ENCODE measurements around the gene TMEM38B. TPM values are rescaled to one million over a fixed set of nuclear protein-coding genes. Genes with fewer than 3 reads are reported as not detected.
A peak's percentile ranks its signal among the peaks of the same experiment; 100 is the strongest.
"Not testable (repeated sequence)": the region's sequence is repeated elsewhere in the genome, so short reads cannot be mapped to it uniquely, and the experiment has no call there.

TMEM38B gene
- total RNA-seq, 8 experiments from 2014 or later = 2.8 to 20.8 (median 9.7) TPM

DNA sequence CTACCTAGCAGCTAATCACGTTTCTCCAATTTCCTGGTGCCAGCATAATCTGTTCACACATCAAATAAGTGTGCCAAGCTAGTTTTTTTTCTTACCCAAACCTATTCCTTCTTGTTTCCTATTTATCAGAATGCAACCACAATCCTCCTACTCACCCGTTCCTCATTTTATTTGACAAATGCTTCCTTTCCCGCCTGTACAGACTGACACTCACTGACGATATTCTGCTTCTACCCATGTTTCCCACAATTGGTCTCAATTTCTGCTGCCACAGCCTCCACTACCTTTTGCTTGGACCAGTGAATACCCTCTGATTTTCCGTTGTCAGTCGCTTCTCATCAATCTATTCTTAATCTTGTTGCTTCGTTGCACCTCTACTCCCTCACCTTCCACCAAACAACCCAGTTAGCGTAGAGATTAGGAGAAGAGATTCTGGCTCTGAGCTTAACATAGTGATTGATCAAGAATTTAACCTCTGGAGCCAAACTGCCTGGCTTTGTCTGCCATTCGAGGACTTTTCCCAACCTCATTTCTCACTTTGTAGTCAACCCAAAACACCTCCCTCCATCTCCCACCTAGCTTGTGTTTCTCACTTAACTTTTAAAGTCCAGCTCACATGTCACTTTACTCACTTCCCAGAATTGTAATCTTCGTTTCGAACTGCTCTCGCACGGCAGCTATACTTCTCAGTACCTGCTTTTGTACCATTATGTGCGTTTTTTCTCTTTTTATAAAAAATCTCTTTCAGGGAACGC, 729 bp upstream of the TMEM38B start:
- 0 to 37% (median 11%) methylated on average over 4 to 15 of the region's 15 CpGs for WGBS, 10 experiments
- Histone ChIP-seq H3K4me1 (replicated peaks in 1 of 2) (peaks cover 0 to 12% of the 10 kb centered on the region in 2 donors), H3K4me3 (peak overlapping the region; percentile 60 to 93 (median 71)), H3K27ac (peak overlapping the region in 1 of 2 donors; percentile 85)
- ATAC-seq (replicated peaks in 6 of 8) = peak in 2 of 8 experiments; percentile 1 to 3
- in situ Hi-C loops (cut with MboI; ENCODE audit: low pct_unique_long_range_greater_than_20kb in 2 of 9, low sequenced_read_pairs in 9 of 9, unreplicated experiment in 9 of 9) = no loop called here

DNA sequence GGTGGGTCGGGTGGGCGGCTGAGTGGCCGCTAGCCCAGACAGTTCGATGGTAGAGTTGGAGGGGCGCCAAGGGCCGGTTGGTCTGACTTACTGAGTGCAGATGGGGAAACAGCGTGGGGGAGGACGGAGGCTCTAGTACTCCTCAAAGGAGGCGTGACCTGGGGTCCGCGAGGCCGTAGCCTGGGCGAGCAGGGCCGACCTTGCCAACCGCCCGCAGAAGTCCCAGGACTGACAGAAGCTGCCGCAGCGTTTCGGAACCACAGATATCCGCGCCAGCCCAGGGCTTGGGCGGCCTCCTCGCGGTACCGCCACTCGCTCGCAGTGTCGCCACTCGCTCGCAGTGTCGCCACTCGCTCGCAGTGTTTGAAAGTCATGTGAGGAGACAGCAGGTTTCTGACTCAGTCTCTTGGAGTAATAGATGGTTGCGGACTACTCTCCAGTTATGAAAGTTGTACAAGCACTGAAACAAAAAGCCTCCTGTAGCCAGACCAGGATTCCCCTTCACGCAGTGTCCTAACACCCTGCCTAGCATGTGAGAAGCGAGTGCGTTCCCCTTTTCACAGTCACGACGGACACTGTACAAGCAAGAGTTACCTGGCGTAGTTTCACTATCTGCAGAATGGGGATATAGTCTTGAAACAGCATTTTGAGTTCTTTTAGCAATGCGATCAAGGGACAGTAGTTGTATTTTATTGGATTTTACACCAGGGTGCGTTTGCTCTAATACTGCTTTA, 674 bp downstream of the TMEM38B start:
- Histone ChIP-seq H3K27ac (peak overlapping the region in 1 of 2 donors; percentile 85), H3K4me1 (replicated peaks in 1 of 2) (peaks cover 0 to 16% of the 10 kb centered on the region in 2 donors), H3K4me3 (peak overlapping the region; percentile 60 to 93 (median 71))
- ATAC-seq (replicated peaks in 6 of 8) = peak; percentile 66 to 80 (median 74)
- WGBS, 10 experiments = 0 to 33% (median 0%) methylated on average over 1 to 20 of the region's 42 CpGs; no CpG with 5 or more reads in 2 of the 10 experiments
- in situ Hi-C loops (cut with MboI; ENCODE audit: low pct_unique_long_range_greater_than_20kb in 2 of 9, low sequenced_read_pairs in 9 of 9, unreplicated experiment in 9 of 9) = no loop called here

- Histone ChIP-seq H3K4me1 (replicated peaks in 1 of 2) (peaks cover 0 to 16% of the 10 kb centered on the region in 2 donors), H3K4me3 (peak overlapping the region in 2 of 5 donors; percentile 69 to 93), H3K27ac (no peak overlapping the region)
- WGBS, 10 experiments = 63 to 100% (median 95%) methylated on average over 2 to 11 of the region's 12 CpGs; no CpG with 5 or more reads in 1 of the 10 experiments
- in situ Hi-C loops (cut with MboI; ENCODE audit: low pct_unique_long_range_greater_than_20kb in 2 of 9, low sequenced_read_pairs in 9 of 9, unreplicated experiment in 9 of 9) = no loop called here
- no peak for ATAC-seq (replicated peaks in 6 of 8)
These were observed 2.0 kb downstream of the TMEM38B start for GRCh38 chr9:105696219-105696793.

DNA sequence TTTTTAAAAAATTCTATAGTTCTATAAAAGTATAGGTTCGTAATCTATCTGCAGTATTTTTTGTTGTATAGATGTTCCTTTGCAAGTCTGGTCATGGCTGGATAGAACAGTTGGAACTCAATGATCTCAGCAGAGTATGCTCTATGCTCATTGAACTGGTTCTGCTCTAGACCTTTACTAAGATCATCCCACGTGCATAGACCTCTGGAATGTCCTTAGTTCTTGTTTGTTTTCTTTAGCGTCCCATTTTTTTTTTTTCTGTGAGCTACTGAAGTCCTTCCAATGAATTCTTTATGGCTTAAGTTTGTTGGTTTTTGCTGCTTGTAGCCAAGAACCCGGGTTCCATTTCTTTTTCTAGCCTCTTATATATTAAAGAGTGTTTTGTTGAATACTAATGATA, 3.5 kb downstream of the TMEM38B start:
- H3K4me3 ChIP-seq = no peak overlapping the region
- peaks cover 0 to 16% of the 10 kb centered on the region in 2 donors for H3K4me1 ChIP-seq (replicated peaks in 1 of 2)
- ATAC-seq (replicated peaks in 6 of 8) = no peak
- 65 to 100% (median 81%) methylated on average over 1 to 4 of the region's 4 CpGs for WGBS, 10 experiments
- in situ Hi-C loops (cut with MboI; ENCODE audit: low pct_unique_long_range_greater_than_20kb in 2 of 9, low sequenced_read_pairs in 9 of 9, unreplicated experiment in 9 of 9) = no loop called here
- no peak overlapping the region for H3K27ac ChIP-seq

- Histone ChIP-seq H3K27ac (no peak overlapping the region), H3K4me3 (no peak overlapping the region), H3K4me1 (replicated peaks in 1 of 2) (peaks cover 0 to 14% of the 10 kb centered on the region in 2 donors)
- in situ Hi-C loops (cut with MboI; ENCODE audit: low pct_unique_long_range_greater_than_20kb in 2 of 9, low sequenced_read_pairs in 9 of 9, unreplicated experiment in 9 of 9) = no loop called here
- WGBS, 10 experiments = 50 to 100% (median 83%) methylated on average over 1 of the region's 1 CpG; no CpG with 5 or more reads in 1 of the 10 experiments
- ATAC-seq (replicated peaks in 6 of 8) = no peak
These were observed 4.1 kb downstream of the TMEM38B start for GRCh38 chr9:105698348-105698870.

- no peak overlapping the region for H3K4me3 ChIP-seq
- in situ Hi-C loops (cut with MboI; ENCODE audit: low pct_unique_long_range_greater_than_20kb in 2 of 9, low sequenced_read_pairs in 9 of 9, unreplicated experiment in 9 of 9) = loop anchor here in 1 of 9 experiments (25.0 kb wide), 1 partner anchor 88 kb away; no protein-coding TSS in a partner anchor
- ATAC-seq (replicated peaks in 6 of 8) = peak in 2 of 8 experiments; percentile 55 to 60
- H3K4me1 ChIP-seq (replicated peaks in 1 of 2) = peaks cover 0 to 9% of the 10 kb centered on the region in 2 donors
- no peak overlapping the region for H3K27ac ChIP-seq
- WGBS, 10 experiments = 10 to 89% (median 85%) methylated on average over 1 of the region's 1 CpG; no CpG with 5 or more reads in 4 of the 10 experiments
These were observed 6.3 kb downstream of the TMEM38B start for GRCh38 chr9:105700668-105701067.

DNA sequence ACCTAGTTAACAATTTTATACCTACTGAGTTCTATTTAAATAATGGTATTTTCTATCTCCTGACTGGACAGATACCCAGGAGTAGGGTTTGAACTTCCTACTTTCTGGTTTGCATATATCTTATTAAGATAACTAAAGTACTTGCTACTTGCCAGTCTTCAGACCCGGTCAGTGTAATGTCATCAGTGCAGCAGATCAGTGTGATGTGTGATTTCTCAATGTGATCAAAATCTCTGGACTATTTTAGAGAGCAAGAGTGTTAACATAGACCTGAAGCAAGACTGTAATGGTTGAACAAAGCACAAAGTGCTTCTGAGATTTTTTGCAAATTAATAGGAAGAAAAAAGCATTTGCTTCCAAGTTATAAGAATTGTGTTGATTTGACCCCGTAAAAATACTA, 6.8 kb downstream of the TMEM38B start:
- no peak for ATAC-seq (replicated peaks in 6 of 8)
- whole genome bisulfite sequencing, 10 experiments = 73 to 100% (median 89%) methylated on average over 1 to 2 of the region's 2 CpGs; no CpG with 5 or more reads in 2 of the 10 experiments
- Histone ChIP-seq H3K4me3 (no peak overlapping the region), H3K27ac (no peak overlapping the region), H3K4me1 (replicated peaks in 1 of 2) (peaks cover 0 to 9% of the 10 kb centered on the region in 2 donors)
- in situ Hi-C loops (cut with MboI; ENCODE audit: low pct_unique_long_range_greater_than_20kb in 2 of 9, low sequenced_read_pairs in 9 of 9, unreplicated experiment in 9 of 9) = loop anchor here in 1 of 9 experiments (25.0 kb wide), 1 partner anchor 89 kb away; no protein-coding TSS in a partner anchor

DNA sequence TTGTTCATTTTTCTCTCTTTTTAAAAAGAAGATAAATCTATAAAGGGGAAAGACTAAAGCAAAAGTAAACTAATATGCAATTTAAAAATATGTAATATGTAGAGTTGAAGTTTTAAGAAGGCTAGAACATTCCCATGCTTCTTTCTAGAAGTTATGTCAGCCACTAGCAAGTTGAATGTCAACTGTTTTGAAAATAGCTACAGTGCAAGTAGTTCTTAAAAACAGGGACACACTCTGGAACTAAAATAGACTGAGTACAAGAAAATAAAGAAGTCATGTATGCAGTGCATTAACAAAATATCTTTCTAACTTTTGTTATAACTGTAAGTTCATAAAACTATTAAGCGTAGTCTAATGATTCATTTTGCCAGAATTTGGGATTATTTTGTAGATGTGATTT, 7.9 kb downstream of the TMEM38B start:
- 56 to 100% (median 85%) methylated on average over 1 of the region's 1 CpG; no CpG with 5 or more reads in 2 of the 10 experiments for WGBS, 10 experiments
- ATAC-seq (replicated peaks in 6 of 8) = no peak
- in situ Hi-C loops (cut with MboI; ENCODE audit: low pct_unique_long_range_greater_than_20kb in 2 of 9, low sequenced_read_pairs in 9 of 9, unreplicated experiment in 9 of 9) = loop anchor here in 1 of 9 experiments (25.0 kb wide), 1 partner anchor 90 kb away; no protein-coding TSS in a partner anchor
- Histone ChIP-seq H3K4me3 (no peak overlapping the region), H3K27ac (no peak overlapping the region), H3K4me1 (replicated peaks in 1 of 2) (peaks cover 0 to 5% of the 10 kb centered on the region in 2 donors)

- not testable (repeated sequence) for H3K4me1 ChIP-seq (replicated peaks in 1 of 2); H3K27ac ChIP-seq; ATAC-seq (replicated peaks in 6 of 8); H3K4me3 ChIP-seq
- WGBS, 10 experiments = no CpG with 5 or more reads among the region's 4 CpGs
- in situ Hi-C loops (cut with MboI; ENCODE audit: low pct_unique_long_range_greater_than_20kb in 2 of 9, low sequenced_read_pairs in 9 of 9, unreplicated experiment in 9 of 9) = loop anchor here in 1 of 9 experiments (25.0 kb wide), 1 partner anchor 91 kb away; no protein-coding TSS in a partner anchor
These were observed 9.3 kb downstream of the TMEM38B start for GRCh38 chr9:105703638-105704037.

DNA sequence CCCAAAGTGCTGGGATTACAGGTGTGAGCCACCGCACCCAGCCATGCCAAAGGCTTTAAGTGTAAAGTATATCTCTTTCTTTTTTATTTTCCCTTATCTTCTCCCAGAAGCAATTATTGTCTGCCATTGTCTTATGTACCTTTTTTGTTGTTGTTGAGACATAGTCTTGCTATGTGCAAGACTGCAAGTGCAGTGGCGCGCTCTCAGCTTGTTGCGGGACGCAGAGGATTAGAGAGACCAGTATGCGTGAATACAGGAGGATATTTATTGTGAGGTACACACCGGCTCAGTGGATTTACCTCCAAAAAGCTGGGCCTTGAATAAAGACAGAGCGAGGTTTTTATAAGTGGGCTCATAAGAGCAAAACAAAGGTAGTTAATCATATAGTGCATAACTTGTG, 11.8 kb downstream of the TMEM38B start:
- no peaks in the 10 kb centered on the region for H3K4me1 ChIP-seq (replicated peaks in 1 of 2)
- in situ Hi-C loops (cut with MboI; ENCODE audit: low pct_unique_long_range_greater_than_20kb in 2 of 9, low sequenced_read_pairs in 9 of 9, unreplicated experiment in 9 of 9) = loop anchor here in 1 of 9 experiments (25.0 kb wide), 1 partner anchor 94 kb away; no protein-coding TSS in a partner anchor
- no peak for ATAC-seq (replicated peaks in 6 of 8)
- no peak overlapping the region for H3K4me3 ChIP-seq
- 83 to 100% (median 98%) methylated on average over 1 to 7 of the region's 8 CpGs; no CpG with 5 or more reads in 1 of the 10 experiments for WGBS, 10 experiments
- no peak overlapping the region for H3K27ac ChIP-seq

GRCh38 chr9:105708405-105708804, 14.1 kb downstream of the TMEM38B start:
- no peak overlapping the region for H3K27ac ChIP-seq
- 88 to 100% (median 93%) methylated on average over 2 to 3 of the region's 3 CpGs for WGBS, 10 experiments
- H3K4me3 ChIP-seq = no peak overlapping the region
- in situ Hi-C loops (cut with MboI; ENCODE audit: low pct_unique_long_range_greater_than_20kb in 2 of 9, low sequenced_read_pairs in 9 of 9, unreplicated experiment in 9 of 9) = loop anchor here in 1 of 9 experiments (25.0 kb wide), 1 partner anchor 96 kb away; no protein-coding TSS in a partner anchor
- ATAC-seq (replicated peaks in 6 of 8) = no peak
- no peaks in the 10 kb centered on the region for H3K4me1 ChIP-seq (replicated peaks in 1 of 2)

- Histone ChIP-seq H3K27ac (no peak overlapping the region), H3K4me1 (replicated peaks in 1 of 2) (no peaks in the 10 kb centered on the region), H3K4me3 (no peak overlapping the region)
- ATAC-seq (replicated peaks in 6 of 8) = no peak
- in situ Hi-C loops (cut with MboI; ENCODE audit: low pct_unique_long_range_greater_than_20kb in 2 of 9, low sequenced_read_pairs in 9 of 9, unreplicated experiment in 9 of 9) = loop anchor here in 1 of 9 experiments (25.0 kb wide), 1 partner anchor 98 kb away; no protein-coding TSS in a partner anchor
- 80 to 100% (median 99%) methylated on average over 1 to 7 of the region's 13 CpGs; no CpG with 5 or more reads in 2 of the 10 experiments for WGBS, 10 experiments
These were observed 16.3 kb downstream of the TMEM38B start for GRCh38 chr9:105710638-105711037.
